GM19467 (cell line): Measurements from ENCODE around the gene MACROD2.

Experiments
- ATAC-seq: cut with Tn5 transposase; IDR thresholded peaks from one replicate; pipeline ENCODE4 v1.9.1; 2021; ENCODE audit warnings: mild to moderate bottlenecking, moderate library complexity; ENCODE audit not compliant: unreplicated experiment

Gene MACROD2

GRCh38 chr20:16083639-16084280, 2088.4 kb downstream of the MACROD2 start:
- ATAC-seq, result no peak

GRCh38 chr20:16095226-16095625, 2099.9 kb downstream of the MACROD2 start:
- ATAC-seq, result no peak

- no peak for ATAC-seq
These were observed 2101.5 kb downstream of the MACROD2 start for GRCh38 chr20:16096756-16097326.

GRCh38 chr20:16097788-16098187, 2102.5 kb downstream of the MACROD2 start:
- no peak for ATAC-seq

GRCh38 chr20:16098890-16099639, 2103.7 kb downstream of the MACROD2 start:
- no peak for ATAC-seq

GRCh38 chr20:16100111-16100510, 2104.8 kb downstream of the MACROD2 start:
- no peak for ATAC-seq

GRCh38 chr20:16100767-16101166, 2105.5 kb downstream of the MACROD2 start:
- ATAC-seq, result no peak
